Midbrain (tissue), 1 donor: Measurements from ENCODE around the gene ODC1.
A peak's percentile ranks its signal among the peaks of the same experiment; 100 is the strongest.
"Not testable (repeated sequence)": the region's sequence is repeated elsewhere in the genome, so short reads cannot be mapped to it uniquely, and the experiment has no call there.

Experiments used
- DNase-seq: peaks from one replicate; lab custom pipeline; 2025; lab: John Stamatoyannopoulos, UW

Gene ODC1

DNA sequence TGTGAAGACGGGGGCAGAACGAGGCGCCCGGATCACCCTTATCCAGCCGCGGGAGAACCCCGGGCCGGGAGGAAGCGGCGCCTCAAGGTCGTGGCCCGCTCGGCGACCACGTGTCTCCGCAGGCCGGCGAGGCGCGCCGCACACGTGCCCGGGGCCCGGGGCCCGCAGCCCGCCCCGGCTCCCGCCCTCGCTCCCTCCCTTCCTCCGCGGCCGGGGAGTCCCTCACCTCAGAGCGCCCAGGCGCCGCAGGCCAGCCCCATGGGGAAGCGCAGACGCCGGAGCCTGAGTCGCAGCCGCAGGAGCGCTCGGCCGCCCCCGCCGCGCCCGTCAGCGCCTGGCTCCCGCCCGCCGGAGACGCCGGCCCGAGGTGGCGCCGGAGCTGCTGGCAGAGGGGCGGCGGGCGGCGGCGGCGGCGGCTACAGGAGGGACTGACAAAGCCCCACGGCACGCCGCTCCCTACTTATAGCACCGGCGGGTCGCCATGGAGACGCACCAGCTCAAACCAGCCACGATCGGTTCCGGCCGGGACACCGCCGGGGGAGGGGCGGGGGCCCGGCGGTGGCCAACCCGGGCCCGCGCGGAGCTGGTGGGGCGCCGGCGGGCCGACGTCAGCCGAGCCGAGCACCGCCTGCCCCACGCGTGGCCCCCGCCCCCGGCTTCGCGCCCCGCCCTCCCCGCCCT, at the start of gene ODC1:
ODC1 (minus strand) TSS at position 433 of the 681 bp plus-strand sequence. CDS start 3,295 bp downstream, outside the sequence.
- DNase-seq = peak; percentile 96

DNA sequence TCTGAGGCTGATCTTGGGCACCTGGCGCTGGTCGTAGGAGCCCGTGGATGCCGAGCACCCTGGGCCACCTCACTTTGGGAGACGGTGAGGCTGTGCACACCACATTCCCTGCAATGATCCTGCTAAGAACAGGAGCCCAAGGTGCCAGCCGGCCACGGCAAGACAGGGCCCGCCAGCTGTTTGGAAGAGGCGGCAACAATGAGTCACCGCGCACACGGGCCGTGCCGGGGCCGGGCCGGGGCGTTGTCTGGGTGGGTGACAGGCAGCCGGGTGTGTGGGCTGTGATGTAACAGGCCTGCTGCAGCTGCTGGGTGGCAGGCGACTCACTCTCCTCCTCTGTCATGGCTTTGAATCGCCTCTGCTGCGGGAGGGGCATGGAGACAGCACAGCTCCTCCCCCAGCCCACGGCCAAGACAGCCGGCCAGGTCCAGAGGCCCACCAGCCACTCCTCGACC, 49.7 kb upstream of the ODC1 start:
- DNase-seq = no peak

DNA sequence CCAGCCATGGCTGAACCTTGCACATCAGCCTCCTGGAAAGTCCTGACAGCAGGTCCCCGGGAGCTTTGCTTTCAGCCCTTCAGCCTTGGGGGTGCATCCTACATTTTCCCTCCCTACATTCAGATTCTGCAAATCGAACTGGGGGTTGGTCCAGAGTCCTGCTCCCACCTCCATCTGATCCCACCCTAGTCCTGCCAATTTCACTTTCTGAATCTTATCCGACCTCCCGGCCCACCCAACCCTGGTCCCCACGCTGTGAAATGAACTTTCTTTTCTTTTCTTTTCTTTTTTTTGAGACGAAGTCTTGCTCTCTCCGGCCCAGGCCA, 47.8 kb upstream of the ODC1 start:
- no peak for DNase-seq

DNA sequence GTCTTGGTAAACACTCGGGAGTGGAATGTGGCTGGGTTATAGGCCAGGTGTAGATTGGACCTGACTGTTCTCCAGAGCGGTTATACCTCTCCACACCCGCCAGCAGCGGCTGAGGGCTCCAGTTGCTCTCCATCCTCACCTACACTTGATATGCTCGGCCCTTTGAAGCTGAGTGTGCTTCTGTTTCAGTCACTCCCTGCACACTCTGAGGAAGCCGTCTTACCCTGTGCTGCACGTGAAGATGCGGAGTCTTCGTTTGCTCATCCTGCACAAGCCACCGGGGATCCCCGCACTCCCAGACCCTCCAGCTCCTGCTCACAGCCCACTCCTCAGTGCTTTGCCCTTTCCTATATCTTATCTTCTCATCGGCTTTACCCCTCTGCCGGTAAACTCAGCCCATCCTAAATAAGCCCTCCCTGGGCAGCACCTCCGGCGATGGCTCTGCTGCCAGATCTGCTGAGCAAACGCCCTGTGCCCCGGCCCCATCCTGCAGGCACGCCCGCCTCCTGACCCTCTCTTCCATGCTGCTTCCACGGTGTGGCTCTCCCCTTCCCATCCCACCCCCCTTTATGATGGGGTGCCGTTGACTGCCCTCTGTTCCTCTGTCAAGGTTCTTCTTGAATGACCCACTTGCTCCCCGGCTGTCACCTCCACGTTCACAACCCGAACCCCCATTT, 47.3 kb upstream of the ODC1 start:
- DNase-seq = no peak

DNA sequence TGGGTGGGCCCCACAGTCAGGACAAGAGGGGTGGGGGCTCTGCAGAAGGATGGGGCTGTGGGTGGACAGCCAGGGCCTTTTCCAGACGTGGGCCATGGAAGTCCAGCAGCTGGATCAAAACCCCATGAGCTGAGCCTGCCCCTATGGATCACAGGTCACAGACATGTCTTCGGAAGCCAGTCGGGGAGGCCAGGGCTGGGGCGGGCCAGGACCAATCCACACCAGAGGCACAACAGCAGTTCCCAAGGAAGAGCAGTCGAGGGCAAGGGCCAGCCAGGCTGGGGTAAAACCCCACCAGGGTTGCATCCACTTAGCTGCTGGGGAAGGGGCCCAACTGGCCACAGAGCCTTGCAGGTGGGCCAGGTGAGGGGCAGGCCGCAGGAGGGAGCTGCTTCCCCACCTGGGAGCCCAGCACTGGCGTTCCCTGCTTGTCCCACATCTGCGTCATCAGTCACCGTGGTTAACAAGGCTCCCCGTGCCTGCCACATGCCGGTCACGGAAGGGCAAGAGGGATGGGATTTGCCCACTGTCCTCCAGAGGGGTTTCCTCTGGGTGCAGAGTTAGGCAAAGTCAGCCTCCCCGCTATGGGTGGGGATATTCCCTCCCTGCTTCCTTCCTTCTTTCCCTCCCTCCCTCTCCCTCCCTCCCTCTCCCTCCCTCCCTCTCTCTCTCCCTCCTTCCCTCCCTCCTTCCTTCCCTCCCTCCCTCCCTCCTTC, 46.4 kb upstream of the ODC1 start:
- no peak for DNase-seq

DNA sequence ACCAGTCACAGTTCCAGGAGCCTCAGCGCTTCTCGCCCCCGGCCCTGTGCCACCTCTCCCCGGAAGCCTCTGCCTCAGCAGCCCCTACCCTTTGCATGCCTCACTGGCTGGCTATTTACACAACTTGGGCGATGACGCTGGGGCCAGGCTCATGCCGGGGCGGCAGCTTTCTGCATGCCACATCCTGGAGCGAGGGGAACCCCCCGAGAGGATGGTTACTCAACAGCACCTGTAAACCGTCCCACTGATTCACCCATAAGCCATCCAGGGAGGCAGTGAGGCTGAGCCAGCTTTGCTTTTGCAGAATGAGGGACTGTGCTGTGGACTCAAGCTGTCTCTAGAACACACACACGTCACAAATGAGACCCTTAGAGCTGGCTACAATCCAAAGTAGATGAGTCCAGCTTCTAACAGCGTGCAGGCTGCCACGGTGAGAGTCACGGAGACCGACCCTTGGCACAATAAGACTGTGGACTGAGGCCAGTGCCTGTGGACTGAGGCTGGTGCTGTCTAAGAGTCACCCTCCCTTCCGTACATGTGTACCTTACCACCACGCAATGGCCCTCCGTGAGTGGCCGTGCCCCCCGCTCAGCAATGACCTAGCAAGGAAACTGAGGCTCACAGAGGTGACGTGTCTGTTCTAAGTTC, 45.6 kb upstream of the ODC1 start:
- no peak for DNase-seq

DNA sequence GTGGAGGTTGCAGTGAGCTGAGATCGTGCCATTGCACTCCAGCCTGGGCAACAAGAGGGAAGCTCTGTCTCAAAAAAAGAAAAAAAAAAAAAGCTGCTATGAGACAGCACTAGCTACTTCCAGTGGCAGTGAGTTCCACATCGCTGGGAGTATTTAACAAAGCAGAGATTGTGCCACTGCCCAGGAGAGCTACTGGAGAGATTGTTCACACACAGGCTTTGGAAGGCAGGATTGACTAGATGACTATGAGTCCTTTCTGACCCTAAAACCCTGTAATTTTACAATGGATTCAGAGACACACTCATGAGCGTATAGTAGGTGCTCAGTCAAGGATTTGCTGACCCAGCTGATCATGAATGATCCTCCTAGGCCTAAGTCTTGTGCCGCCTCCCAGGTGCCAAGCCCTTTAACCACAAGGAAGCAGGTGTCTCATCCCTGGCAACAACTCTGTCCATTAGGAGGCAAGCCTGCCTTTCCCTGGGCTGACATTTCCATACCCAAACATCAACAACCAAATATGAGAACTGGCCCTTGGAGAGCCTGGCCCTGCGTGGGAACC, 45.0 kb upstream of the ODC1 start:
- DNase-seq = no peak

DNA sequence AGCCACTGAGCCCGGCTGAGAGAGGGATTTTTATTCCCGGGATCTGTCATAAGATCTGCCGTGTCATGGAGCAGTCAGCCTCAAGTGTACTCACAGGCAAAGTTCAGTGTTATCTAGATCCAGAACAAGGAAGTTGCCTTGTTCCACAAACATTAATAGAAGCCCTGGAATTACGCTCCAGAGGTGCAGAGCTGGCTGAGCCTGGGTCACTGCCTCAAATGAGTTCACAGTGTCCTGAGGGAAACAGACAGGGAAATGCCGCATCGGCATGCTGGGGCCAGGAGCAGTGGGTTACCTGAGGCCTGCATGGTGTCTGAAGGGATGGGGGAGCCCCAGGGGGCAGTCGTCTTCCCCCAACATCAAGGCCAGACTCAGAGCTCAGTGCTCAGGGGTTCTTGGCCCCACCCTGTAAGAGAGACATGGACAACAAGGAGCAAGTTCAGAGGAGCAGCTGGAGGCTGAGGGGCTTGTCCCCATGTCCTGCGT, 42.7 kb upstream of the ODC1 start:
- no peak for DNase-seq

DNA sequence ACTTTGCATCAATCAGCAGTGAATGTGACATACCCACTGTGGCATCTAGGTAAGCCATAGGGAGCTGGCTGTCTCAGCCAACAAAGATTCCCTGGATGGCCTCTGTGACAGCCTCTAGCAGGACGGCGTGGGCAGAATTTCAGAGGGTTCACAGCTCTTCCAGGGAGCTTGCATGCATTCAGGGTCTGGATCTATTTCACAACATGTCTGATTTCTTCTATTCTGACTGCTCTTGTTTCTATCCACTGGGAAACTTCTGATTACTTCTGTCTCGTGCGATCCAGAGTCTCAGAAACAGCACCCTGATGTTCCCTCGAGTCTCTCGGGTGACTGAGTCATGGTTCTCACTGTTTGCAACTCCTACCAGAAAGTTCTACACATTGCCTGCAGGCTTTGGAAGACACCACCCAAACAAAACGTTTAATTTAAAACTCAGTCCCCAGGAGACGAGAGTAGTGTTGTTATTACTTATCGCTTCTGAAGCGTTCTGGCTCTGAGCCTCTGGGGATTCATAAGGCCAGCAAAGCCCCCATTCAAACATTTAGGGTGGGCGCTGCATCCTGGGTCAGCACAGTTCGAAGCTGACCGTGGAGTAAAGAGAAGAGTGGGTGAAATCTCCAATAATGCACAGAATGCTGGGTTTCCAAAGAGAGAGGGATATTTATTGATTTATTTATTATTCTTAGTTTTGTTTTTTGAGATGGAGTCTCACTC, 41.9 kb upstream of the ODC1 start:
- DNase-seq = no peak

DNA sequence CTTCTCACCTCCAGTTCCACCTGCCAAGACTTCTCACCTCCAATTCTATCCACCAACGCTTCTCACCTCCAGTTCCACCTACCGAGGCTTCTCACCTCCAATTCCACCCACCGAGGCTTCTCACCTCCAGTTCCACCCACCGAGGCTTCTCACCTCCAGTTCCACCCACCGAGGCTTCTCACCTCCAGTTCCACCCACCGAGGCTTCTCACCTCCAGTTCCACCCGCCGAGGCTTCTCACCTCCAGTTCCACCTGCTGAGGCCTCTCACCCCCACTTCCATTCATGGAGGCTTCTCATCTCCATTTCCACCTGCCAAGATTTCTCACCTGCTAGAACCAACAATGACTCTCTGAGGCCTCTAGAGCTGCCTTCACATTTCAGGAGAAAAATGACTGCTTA, 40.0 kb upstream of the ODC1 start:
- DNase-seq = not testable (repeated sequence)

DNA sequence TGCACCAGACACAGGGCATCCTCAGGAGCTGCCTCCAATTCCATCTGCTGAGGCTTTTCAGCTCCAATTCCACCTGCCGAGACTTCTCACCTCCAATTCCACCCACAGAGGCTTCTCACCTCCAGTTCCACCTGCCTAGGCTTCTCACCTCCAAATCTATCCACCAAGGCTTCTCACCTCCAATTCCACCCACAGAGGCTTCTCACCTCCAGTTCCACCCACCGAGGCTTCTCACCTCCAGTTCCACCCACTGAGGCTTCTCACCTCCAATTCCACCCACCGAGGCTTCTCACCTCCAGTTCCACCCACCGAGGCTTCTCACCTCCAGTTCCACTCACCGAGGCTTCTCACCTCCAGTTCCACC, 39.6 kb upstream of the ODC1 start:
- DNase-seq = not testable (repeated sequence)

DNA sequence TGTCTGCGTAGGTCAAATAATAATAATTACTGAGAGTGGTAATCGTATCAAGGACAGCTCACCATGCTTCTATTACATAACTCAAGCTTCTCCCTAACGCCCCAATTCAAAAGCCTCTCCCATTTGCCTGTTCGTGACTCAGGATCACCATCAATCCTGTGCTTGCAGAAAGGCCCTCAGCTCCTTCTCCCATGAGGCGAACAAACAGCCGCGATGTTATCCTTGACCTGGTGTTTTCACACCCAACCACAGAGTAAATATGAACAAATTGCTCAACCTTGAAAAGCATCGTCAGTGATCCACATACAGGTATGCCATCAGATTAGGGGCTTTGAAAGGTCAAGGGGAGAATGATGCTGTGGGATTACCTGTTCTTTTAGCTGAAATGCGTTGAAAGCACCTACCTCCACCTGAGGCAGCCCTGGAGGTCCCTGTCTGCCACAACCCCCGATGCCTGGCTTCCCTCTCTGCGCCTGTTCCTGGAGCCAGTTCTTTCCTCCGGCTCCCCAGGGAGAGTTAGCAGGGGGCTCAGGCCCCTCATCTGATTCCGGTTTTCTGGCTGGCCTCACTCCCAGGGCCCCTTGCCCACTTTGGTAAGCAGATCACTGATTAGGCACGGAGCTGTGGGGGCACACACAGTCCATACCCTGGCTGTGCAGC, 39.1 kb upstream of the ODC1 start:
- no peak for DNase-seq

DNA sequence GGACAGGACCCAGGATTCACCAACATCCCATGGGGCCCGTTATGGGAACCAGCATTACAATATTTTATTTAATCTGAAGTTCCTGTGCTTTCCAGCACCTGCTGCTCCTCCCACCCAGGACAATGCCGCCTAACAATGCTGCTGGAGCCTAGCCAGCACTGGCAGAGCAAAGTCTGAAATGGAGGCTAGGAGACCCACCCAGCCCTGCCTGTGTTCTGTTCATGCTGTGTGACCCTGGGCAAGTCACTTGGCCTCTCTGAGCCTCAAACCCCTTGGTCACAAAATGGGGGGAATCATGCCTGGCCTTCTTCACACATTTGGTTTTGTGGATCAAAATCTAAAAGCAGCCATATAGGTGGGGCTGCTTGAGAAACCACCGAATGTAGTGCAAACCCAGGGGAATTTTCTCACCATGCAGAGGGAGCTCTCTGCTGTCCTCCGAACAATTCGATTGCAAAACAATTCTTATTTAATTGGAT, 38.5 kb upstream of the ODC1 start:
- DNase-seq = no peak

DNA sequence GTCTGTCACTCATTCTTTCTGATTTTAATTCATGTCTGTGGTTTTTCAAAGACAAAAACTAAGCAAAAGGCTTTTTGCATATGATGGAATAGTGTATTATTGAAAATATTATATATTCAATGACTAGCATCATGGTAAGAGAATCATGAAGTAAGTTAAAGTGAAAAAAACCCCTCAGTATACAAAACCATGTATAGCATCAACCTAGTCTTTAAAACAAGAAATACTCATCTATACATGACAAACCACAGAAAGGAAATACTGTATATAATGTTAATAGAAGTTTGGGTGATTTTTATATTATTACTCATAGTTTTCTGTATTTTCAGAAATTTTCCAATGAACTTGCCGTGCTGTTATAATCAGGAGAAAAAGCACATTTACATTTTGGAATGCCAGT, 38.0 kb upstream of the ODC1 start:
- no peak for DNase-seq

DNA sequence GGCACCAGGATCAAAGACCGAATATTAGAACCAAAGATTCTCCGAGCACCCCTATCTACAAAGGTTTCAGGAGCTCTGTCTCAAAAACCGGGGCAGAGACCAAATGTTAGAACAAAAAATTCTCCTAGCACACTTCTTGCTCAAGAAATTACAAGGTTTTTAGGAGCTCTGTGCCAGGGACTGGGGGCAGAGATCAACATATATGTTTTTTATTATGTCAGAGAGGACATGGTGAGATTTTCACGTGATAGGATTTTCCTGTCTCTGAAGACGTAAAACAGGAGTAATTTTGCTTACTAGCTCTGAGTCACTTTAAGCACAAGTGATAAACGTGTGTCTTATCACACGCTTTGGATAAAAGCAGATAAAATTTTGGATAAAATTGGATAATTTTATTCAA, 34.8 kb upstream of the ODC1 start:
- DNase-seq = no peak

DNA sequence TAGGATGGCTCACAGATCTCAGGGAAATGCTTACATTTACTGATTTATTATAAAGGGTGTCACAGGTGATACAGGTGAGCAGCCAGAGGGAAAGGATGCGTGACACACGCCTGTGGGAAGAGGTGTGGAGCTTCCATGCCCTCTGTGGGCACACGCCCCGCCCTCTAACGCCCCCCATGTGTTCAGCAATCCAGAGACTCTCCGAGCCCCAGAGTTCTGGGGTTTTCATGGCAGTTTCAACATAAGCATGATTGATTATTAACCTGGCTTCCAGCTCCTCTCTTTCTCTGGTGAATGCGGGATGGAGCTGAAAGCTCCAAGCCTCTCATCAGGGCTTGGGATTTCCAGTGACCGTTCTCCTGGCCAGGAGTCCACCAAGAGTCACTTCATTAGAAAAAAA, 34.3 kb upstream of the ODC1 start:
- DNase-seq = no peak

DNA sequence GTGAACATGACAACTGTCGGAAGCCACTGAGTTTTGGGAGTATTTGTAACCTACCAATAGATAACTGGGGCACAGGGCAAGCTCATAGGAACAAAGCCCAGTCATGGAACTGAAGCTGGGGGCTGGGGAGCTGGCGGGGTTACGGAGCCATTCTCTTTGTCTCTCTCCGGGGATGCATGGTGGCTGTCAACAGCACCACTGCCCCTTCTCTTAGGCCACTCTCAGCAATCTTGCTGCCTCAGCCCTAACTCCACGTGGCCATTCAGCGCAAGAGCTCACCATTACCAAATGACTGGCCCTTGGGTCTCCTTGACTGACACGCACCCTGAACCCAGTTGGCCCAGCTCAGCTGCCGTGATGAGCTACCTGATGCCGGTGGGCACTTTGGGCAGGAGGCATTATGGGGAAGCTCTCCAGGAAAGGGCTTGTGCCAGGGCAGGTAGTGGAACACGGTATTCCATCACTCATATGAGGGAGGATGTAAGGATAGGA, 33.6 kb upstream of the ODC1 start:
- DNase-seq = no peak

DNA sequence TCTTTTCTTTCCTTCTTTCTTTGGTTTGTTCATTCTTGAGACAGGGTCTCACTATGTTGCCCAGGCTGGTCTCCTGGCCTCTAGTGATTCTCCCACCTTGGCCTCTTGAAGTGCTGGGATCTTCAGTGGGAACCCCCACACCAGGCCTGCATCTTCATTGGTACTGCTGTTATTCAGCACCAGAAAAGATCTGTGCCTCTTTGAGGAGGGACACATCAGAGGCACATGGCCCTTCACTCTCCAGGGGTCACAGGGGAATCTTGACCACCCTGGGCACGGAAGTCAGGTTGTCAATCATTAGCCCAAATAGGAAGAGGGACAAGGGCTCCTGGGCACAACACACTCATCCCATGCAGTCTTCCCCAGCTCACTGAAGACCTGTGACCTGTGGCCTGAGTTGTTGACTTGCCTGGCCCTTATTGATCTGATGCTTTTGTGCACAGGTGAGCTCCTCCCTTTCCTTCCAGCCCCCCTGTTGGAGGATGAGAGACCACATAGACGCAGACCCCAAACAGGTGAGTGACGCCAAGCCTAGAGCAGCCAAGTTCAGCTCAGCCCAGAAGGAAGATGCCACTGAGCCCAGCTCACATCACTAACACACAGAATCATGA, 33.0 kb upstream of the ODC1 start:
- no peak for DNase-seq

DNA sequence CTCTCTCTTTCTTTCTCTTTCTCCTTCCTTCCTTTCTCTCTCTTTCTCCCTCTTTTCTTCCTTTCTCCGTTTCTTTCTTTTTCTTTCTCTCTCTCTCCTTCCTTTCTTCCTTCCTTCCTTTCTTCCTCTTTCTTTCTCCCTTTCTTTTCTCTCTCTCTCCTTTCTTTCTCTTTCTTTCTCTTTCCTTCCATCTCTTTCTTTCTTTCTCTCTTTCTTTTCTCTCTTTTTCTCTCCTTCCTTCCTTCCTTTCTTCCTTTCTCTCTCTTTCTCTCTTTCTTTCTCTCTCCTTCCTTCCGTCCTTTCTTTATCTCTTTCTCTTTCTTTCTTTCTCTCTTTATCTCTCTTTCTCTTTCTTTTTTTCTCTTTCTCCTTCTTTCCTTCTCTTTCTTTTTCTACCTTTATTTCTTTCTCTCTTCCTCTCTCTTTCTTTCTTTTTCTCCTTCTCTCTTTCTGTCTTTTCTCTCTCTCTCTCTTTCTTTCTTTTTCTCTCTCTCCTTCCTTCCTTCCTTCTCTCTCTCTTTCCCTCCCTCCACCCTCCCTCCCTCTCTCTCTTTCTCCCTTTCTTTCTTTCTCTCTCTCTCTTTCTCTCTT, 32.3 kb upstream of the ODC1 start:
- no peak for DNase-seq

DNA sequence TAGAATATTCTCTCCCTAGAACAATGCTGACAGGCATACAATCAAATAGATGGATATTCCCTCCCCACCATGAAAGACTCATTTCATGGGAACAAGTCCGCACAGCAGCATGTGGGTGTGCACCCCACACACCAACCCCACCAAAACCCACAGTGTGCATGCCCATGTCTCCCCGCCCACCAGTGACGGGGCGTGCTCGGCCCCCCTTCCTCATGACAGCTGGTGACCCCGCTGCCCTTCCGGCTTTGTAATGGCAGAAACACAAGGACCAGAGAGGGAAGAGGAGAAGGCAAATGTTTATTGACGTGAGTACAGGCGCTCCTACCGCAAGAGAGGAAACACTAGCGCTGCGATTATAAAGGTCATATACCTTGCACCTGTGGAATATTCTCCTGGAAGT, 30.8 kb upstream of the ODC1 start:
- no peak for DNase-seq
